Liver (tissue), 9 donors: ENCODE data around the gene LCMT1. TPM values are rescaled to one million over a fixed set of nuclear protein-coding genes. Genes with fewer than 3 reads are reported as not detected.

Experiments used
- DNase-seq: peaks from one replicate; pipeline ENCODE4 v3.0.0-alpha.2; 2017; ENCODE audit warnings: low spot score
- H3K27ac ChIP-seq, 2 donors: one replicate each; pipeline ENCODE4 v1.7.0; 2013; ENCODE audit warnings: inconsistent platforms in 2 of 2, low read length in 2 of 2, control low read depth in 1 of 2, low read depth in 1 of 2, mild to moderate bottlenecking in 1 of 2
- H3K27me3 ChIP-seq, 4 donors: one replicate each; pipeline versions ENCODE4 v1.6.1 to v1.7.0; 2013; ENCODE audit warnings: low read length in 3 of 4, inconsistent platforms in 1 of 4, mild to moderate bottlenecking in 1 of 4, moderate library complexity in 1 of 4; ENCODE audit not compliant: control insufficient read depth in 4 of 4, insufficient read depth in 4 of 4
- H3K36me3 ChIP-seq, 4 donors: one replicate each; pipeline versions ENCODE4 v1.6.1 to v1.7.0; 2013; ENCODE audit warnings: low read length in 3 of 4, mild to moderate bottlenecking in 3 of 4, low read depth in 1 of 4, moderate library complexity in 1 of 4; ENCODE audit not compliant: control insufficient read depth in 4 of 4, insufficient read depth in 3 of 4
- H3K4me1 ChIP-seq, 4 donors: one replicate each; pipeline versions ENCODE4 v1.6.1 to v1.7.0; 2013; ENCODE audit warnings: low read length in 3 of 4, mild to moderate bottlenecking in 3 of 4, moderate library complexity in 1 of 4; ENCODE audit not compliant: control insufficient read depth in 4 of 4, insufficient read depth in 4 of 4
- H3K4me3 ChIP-seq, 3 donors: one replicate each; pipeline versions ENCODE4 v1.6.1 to v1.7.0; 2013; ENCODE audit warnings: low read length in 3 of 3, control low read depth in 1 of 3, low read depth in 1 of 3, mild to moderate bottlenecking in 1 of 3
- H3K9ac ChIP-seq, 2 donors: one replicate each; pipeline ENCODE4 v1.7.0; 2013; ENCODE audit warnings: low read length in 2 of 2, mild to moderate bottlenecking in 2 of 2, moderate library complexity in 2 of 2, control low read depth in 1 of 2, low read depth in 1 of 2
- H3K9me3 ChIP-seq, 4 donors: one replicate each; pipeline versions ENCODE4 v1.6.1 to v1.7.0; 2013; ENCODE audit warnings: low read length in 3 of 4; ENCODE audit not compliant: control insufficient read depth in 4 of 4
- ATF3 ChIP-seq: IDR thresholded peaks from 2 replicates; pipeline ENCODE4 v1.6.1; 2016; ENCODE audit warnings: antibody characterized with exemption
- FOXA2 ChIP-seq: IDR thresholded peaks from 2 replicates; pipeline ENCODE4 v1.6.1; 2016; ENCODE audit warnings: antibody characterized with exemption
- GABPA ChIP-seq, 2 donors: IDR thresholded peaks in 1 of 2; conservative IDR thresholded peaks in 1 of 2; 2 replicates each; pipeline ENCODE4 v1.6.1; 2016; ENCODE audit warnings: antibody characterized with exemption in 2 of 2, mild to moderate bottlenecking in 1 of 2, moderate library complexity in 1 of 2
- HNF4A ChIP-seq, 2 donors: conservative IDR thresholded peaks; 2 replicates each; pipeline ENCODE4 v1.6.1; 2016; ENCODE audit warnings: antibody characterized with exemption in 2 of 2, mild to moderate bottlenecking in 2 of 2
- HNF4G ChIP-seq: IDR thresholded peaks from 2 replicates; pipeline ENCODE4 v1.6.1; 2016; ENCODE audit warnings: antibody characterized with exemption
- JUND ChIP-seq, 2 donors: IDR thresholded peaks; 2 replicates each; pipeline ENCODE4 v1.6.1; 2016; ENCODE audit warnings: antibody characterized with exemption in 2 of 2
- MAX ChIP-seq: IDR thresholded peaks from 2 replicates; pipeline ENCODE4 v1.6.1; 2016; ENCODE audit warnings: antibody characterized with exemption
- NR2F2 ChIP-seq: IDR thresholded peaks from 2 replicates; pipeline ENCODE4 v1.6.1; 2016; ENCODE audit warnings: antibody characterized with exemption
- RAD21 ChIP-seq, 2 donors: IDR thresholded peaks; 2 replicates each; pipeline ENCODE4 v1.6.1; 2016; ENCODE audit warnings: antibody characterized with exemption in 2 of 2, mild to moderate bottlenecking in 2 of 2
- REST ChIP-seq: IDR thresholded peaks from 2 replicates; pipeline ENCODE4 v1.6.1; 2016; ENCODE audit warnings: antibody characterized with exemption, mild to moderate bottlenecking
- TAF1 ChIP-seq: conservative IDR thresholded peaks from 2 replicates; pipeline ENCODE4 v1.6.1; 2016; ENCODE audit warnings: antibody characterized with exemption, mild to moderate bottlenecking
- YY1 ChIP-seq: IDR thresholded peaks from 2 replicates; pipeline ENCODE4 v1.6.1; 2016; ENCODE audit warnings: antibody characterized with exemption, mild to moderate bottlenecking
- WGBS: extraction: QIAGEN DNeasy Blood & Tissue Kit; methylation state at CpG from one replicate; pipeline ENCODE4 v1.1.7; 2013; 5-methylcytosine and 5-hydroxymethylcytosine counted together
- polyA plus RNA-seq, 2 donors: library from polyadenylated mRNA; stranded (reverse) in 1 of 2; unstranded in 1 of 2; fragments of 200-250 nt in 1 of 2; fragments of >200 nt in 1 of 2; fragmentation: Nextera tagmentation in 1 of 2; extraction: Ambion mirVana in 1 of 2; gene quantifications; one replicate each; pipeline versions ENCODE4 v1.2.1 to v1.2.3, GENCODE V29; 2013 to 2015
- total RNA-seq, 2 donors: library from RNA; depleted of rRNA; stranded (reverse); fragments of >200 nt; gene quantifications; one replicate each; pipeline ENCODE4 v1.2.3, GENCODE V29; 2014
- donor health status: healthy.
- donor health status: healthy.
- donor health status: healthy.
- donor health status: healthy.
- donor health status: healthy.

Gene LCMT1
- total and polyA plus RNA-seq, 4 donors = 4.8 to 8.2 (median 6.6) TPM

- no peak overlapping the region for H3K4me3 ChIP-seq
- H3K9me3 ChIP-seq = no peaks in the 10 kb centered on the region
- H3K27ac ChIP-seq = no peak overlapping the region
- H3K9ac ChIP-seq = no peak overlapping the region
- H3K36me3 ChIP-seq = no peaks in the 10 kb centered on the region
- no peak for DNase-seq
- TF ChIP-seq YY1 = no peak
- no peak for TF ChIP-seq NR2F2
- no peak for TF ChIP-seq JUND (IDR thresholded peaks at IDR 0.05)
- TF ChIP-seq HNF4G = no peak
- TF ChIP-seq RAD21 (IDR thresholded peaks at IDR 0.05) = no peak
- no peak for TF ChIP-seq GABPA (IDR thresholded peaks at IDR 0.05 in 1 of 2, conservative IDR thresholded peaks at IDR 0.05 in 1 of 2)
- no peak for TF ChIP-seq HNF4A (conservative IDR thresholded peaks at IDR 0.05)
- TF ChIP-seq FOXA2 = no peak
- TF ChIP-seq TAF1 = no peak
- no peaks in the 10 kb centered on the region for H3K27me3 ChIP-seq
- WGBS = 96% methylated on average over 9 of the region's 9 CpGs
- H3K4me1 ChIP-seq = no peaks in the 10 kb centered on the region
Measured at GRCh38 chr16:25081702-25082101, 29.8 kb upstream of the LCMT1 start.

GRCh38 chr16:25083065-25083464 is 28.5 kb upstream of the LCMT1 start:
- WGBS = 85% methylated on average over 6 of the region's 6 CpGs
- no peak overlapping the region for H3K4me3 ChIP-seq
- H3K9me3 ChIP-seq = no peaks in the 10 kb centered on the region

More at GRCh38 chr16:25083065-25083464, 28.5 kb upstream of the LCMT1 start:
- Histone ChIP-seq H3K27ac (no peak overlapping the region), H3K4me1 (no peaks in the 10 kb centered on the region), H3K27me3 (no peaks in the 10 kb centered on the region), H3K36me3 (no peaks in the 10 kb centered on the region), H3K9ac (no peak overlapping the region)
- DNase-seq = no peak
- TF ChIP-seq ATF3 (no peak), MAX (no peak), REST (no peak)
